Measurements from ENCODE around the gene DVL2. TPM values are rescaled to one million over a fixed set of nuclear protein-coding genes. Genes with fewer than 3 reads are reported as not detected.
A peak's percentile ranks its signal among the peaks of the same experiment; 100 is the strongest.

DVL2 gene
- total and polyA plus RNA-seq, 2 experiments from 2014 or later, result 19.5 to 41.2 TPM

DNA sequence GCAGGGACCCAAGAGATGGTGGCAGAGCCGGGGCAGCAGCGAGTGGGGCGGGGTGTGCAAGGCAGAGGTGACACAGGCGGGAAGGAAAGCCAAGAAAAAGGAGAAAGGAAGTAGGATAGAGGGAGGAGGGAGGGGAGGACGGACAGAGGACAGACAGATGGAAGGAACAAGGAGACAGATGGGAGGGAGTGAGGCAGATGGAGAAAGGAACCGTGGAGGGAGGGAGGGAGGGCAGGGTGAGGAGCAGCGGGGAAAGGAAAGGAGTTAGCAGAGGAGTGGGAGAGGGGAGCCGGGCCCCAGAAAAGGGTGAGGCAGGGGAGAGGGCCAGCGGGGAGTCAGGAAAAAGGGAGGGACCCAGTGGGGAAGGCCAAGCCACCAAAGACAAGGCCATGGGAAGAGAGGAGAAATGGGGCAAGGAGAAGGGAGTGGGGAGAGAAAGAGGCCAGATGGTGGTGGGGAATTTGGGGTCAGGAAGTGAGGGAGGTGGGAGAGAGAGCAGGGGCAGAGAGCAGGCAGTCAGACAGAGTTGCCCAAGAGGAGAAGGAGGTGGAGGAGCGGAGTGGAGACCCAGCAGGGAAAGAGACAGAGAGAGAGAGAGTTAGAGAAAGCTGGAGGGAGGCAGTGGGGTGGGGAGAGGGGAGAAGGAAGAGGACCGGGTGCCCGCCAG lies 41.9 kb downstream of the DVL2 start:
- Histone ChIP-seq H4K20me1 (ENCODE audit: insufficient read depth) (no peaks in the 10 kb centered on the region), H3K4me2 (ENCODE audit: unreplicated experiment) (no peak overlapping the region), H3K27ac (no peak overlapping the region), H3K27me3 (replicated peaks; ENCODE audit: insufficient read depth) (no peaks in the 10 kb centered on the region), H3K36me3 (ENCODE audit: low read depth) (peaks cover 8% of the 10 kb centered on the region; the same call in 1 of the 2 replicates), H3K4me1 (ENCODE audit: insufficient read depth) (no peaks in the 10 kb centered on the region), H3K79me2 (ENCODE audit: insufficient read depth) (no peaks in the 10 kb centered on the region), H2AFZ (no peak overlapping the region), H3K9ac (no peak overlapping the region), H3K4me3 (no peak overlapping the region), H3F3A (ENCODE audit: insufficient read depth) (no peaks in the 10 kb centered on the region), H3K9me3 (ENCODE audit: low read depth) (no peaks in the 10 kb centered on the region), H3K9me2 (ENCODE audit: insufficient read depth) (no peaks in the 10 kb centered on the region)
- in situ Hi-C loops (cut with MboI), result no loop called here
- TF ChIP-seq EZH2 (IDR thresholded peaks at IDR 0.05; ENCODE audit: insufficient read depth, poor library complexity, severe bottlenecking) (no peak), EZH2phosphoT487 (IDR thresholded peaks at IDR 0.05; ENCODE audit: insufficient read depth, low read depth) (no peak)
- no peak for DNase-seq
- 80 to 84% methylated on average over 5 to 12 of the region's 12 CpGs for WGBS, 2 experiments (ENCODE audit: low coverage in 1 of 2, low lambda C conversion rate in 2 of 2, missing lambda C conversion rate in 2 of 2)

DNA sequence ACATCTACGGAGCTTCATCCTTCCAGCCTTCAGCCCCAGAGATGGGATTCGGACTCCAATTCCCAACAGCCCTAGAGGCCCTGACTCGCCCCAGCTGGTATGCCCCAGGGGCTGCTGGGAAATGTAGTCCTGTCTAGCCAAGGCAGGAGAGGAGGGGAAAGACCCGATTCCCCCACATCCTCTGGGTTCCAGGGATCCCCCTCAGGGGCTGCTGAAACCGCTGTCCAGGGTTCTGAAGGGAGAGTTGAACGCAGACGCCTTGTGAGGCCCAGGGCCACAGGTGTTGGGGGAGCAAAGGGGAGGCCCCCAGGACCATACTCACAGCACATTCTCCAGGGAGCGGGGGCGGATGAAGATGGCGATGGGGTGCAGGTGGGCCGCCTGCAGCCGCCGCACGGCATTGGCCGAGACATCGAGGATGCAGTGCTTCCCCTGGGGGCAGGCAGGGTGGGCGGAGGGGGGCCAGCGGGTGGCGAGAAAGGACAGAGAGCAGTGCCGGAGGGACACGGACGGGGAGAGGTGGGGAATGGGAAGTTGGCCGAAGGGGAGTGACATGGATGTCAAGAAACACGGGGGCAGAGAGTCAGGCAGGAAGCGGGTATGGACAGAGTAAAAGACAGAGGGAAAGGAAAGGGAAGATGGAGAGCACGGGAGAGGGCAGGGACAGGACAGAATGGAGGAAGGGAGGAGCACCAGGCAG lies 42.6 kb downstream of the DVL2 start:
- peak; percentile 62 for DNase-seq
- no peak overlapping the region for H3K9ac ChIP-seq
- no peaks in the 10 kb centered on the region for H3F3A ChIP-seq (ENCODE audit: insufficient read depth)
- no peaks in the 10 kb centered on the region for H3K9me3 ChIP-seq (ENCODE audit: low read depth)
- H3K4me2 ChIP-seq (ENCODE audit: unreplicated experiment), result no peak overlapping the region
- no peaks in the 10 kb centered on the region for H4K20me1 ChIP-seq (ENCODE audit: insufficient read depth)
- H3K4me1 ChIP-seq (ENCODE audit: insufficient read depth), result no peaks in the 10 kb centered on the region
- TF ChIP-seq EZH2 (IDR thresholded peaks at IDR 0.05; ENCODE audit: insufficient read depth, poor library complexity, severe bottlenecking) (no peak), EZH2phosphoT487 (IDR thresholded peaks at IDR 0.05; ENCODE audit: insufficient read depth, low read depth) (no peak)
- in situ Hi-C loops (cut with MboI), result no loop called here
- peaks cover 3% of the 10 kb centered on the region; the same call in 1 of the 2 replicates for H3K36me3 ChIP-seq (ENCODE audit: low read depth)
- H3K9me2 ChIP-seq (ENCODE audit: insufficient read depth), result no peaks in the 10 kb centered on the region
- H3K4me3 ChIP-seq, result no peak overlapping the region
- no peak overlapping the region for H2AFZ ChIP-seq
- 82 to 90% methylated on average over 15 to 26 of the region's 26 CpGs for WGBS, 2 experiments (ENCODE audit: low coverage in 1 of 2, low lambda C conversion rate in 2 of 2, missing lambda C conversion rate in 2 of 2)
- no peak overlapping the region for H3K27ac ChIP-seq
- H3K27me3 ChIP-seq (replicated peaks; ENCODE audit: insufficient read depth), result no peaks in the 10 kb centered on the region
- no peaks in the 10 kb centered on the region for H3K79me2 ChIP-seq (ENCODE audit: insufficient read depth)

DNA sequence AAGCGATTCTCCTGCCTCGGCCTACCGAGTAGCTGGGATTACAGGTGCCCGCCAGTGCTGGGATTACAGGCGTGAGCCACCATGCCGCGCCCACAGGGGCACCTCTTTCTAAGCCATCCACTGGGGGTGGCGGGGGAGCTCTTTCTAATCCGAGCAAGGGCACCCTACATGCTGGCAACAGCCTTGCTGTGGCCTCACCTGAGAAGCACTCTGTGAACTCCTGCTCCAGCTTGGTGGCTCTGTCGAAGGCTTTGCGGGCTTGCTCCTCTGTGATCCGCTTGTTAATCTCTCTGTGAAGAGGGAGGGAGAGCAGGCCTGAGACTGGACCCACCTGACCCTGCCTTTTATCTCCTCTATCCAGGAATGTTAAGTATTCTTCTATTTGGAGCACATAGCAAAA lies 43.2 kb downstream of the DVL2 start:
- no peaks in the 10 kb centered on the region for H4K20me1 ChIP-seq (ENCODE audit: insufficient read depth)
- no peaks in the 10 kb centered on the region for H3K4me1 ChIP-seq (ENCODE audit: insufficient read depth)
- no peak overlapping the region for H2AFZ ChIP-seq
- 95 to 97% methylated on average over 12 of the region's 12 CpGs for WGBS, 2 experiments (ENCODE audit: low coverage in 1 of 2, low lambda C conversion rate in 2 of 2, missing lambda C conversion rate in 2 of 2)
- H3K4me3 ChIP-seq, result no peak overlapping the region
- in situ Hi-C loops (cut with MboI), result no loop called here
- no peaks in the 10 kb centered on the region for H3K9me3 ChIP-seq (ENCODE audit: low read depth)
- no peak overlapping the region for H3K9ac ChIP-seq
- H3K9me2 ChIP-seq (ENCODE audit: insufficient read depth), result no peaks in the 10 kb centered on the region
- H3F3A ChIP-seq (ENCODE audit: insufficient read depth), result no peaks in the 10 kb centered on the region
- DNase-seq, result no peak
- H3K27ac ChIP-seq, result no peak overlapping the region
- no peaks in the 10 kb centered on the region for H3K27me3 ChIP-seq (replicated peaks; ENCODE audit: insufficient read depth)
- TF ChIP-seq EZH2phosphoT487 (IDR thresholded peaks at IDR 0.05; ENCODE audit: insufficient read depth, low read depth), result no peak
- TF ChIP-seq EZH2 (IDR thresholded peaks at IDR 0.05; ENCODE audit: insufficient read depth, poor library complexity, severe bottlenecking), result no peak
- no peaks in the 10 kb centered on the region; the same call in 1 of the 2 replicates for H3K36me3 ChIP-seq (ENCODE audit: low read depth)
- H3K4me2 ChIP-seq (ENCODE audit: unreplicated experiment), result no peak overlapping the region
- no peaks in the 10 kb centered on the region for H3K79me2 ChIP-seq (ENCODE audit: insufficient read depth)

DNA sequence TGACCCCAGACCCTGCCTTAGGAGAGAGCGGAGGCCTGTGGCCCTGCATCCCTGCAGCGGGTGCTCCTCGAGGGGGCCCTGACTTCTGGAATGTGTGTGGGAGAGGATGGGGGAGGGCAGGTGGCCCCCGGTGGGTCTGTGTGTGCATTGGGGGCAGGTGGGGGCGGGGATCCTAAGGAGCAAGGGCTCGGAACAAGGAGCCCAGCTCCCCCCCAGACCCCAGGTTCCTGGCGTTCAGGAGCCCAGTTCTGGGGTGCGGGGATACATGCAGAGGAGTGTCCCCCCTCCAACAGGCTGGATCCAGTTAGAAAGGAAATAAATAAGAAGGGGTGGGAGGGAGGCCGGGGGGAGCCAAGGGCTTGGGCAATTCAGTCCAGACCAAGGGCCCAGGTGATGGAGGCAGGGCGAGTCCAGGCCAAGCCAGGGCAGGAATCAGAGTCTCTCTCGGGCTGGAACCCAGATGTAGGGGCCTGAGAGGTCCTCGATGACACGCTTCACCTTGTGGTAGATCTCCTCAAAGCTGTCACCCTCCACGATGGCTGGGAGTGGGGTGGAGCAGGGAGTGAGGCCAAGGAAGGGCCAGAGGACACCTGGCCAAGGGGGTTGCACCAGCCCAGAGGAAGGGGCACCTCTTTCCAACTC lies 43.9 kb downstream of the DVL2 start:
- Histone ChIP-seq H3K36me3 (ENCODE audit: low read depth) (no peaks in the 10 kb centered on the region; the same call in 1 of the 2 replicates), H3K9me3 (ENCODE audit: low read depth) (no peaks in the 10 kb centered on the region), H3K4me1 (ENCODE audit: insufficient read depth) (no peaks in the 10 kb centered on the region), H3K4me2 (ENCODE audit: unreplicated experiment) (no peak overlapping the region), H3K79me2 (ENCODE audit: insufficient read depth) (no peaks in the 10 kb centered on the region), H2AFZ (no peak overlapping the region), H3K9ac (no peak overlapping the region), H3F3A (ENCODE audit: insufficient read depth) (no peaks in the 10 kb centered on the region), H3K9me2 (ENCODE audit: insufficient read depth) (no peaks in the 10 kb centered on the region), H3K4me3 (no peak overlapping the region), H4K20me1 (ENCODE audit: insufficient read depth) (no peaks in the 10 kb centered on the region), H3K27ac (no peak overlapping the region), H3K27me3 (replicated peaks; ENCODE audit: insufficient read depth) (no peaks in the 10 kb centered on the region)
- TF ChIP-seq EZH2phosphoT487 (IDR thresholded peaks at IDR 0.05; ENCODE audit: insufficient read depth, low read depth) (no peak), EZH2 (IDR thresholded peaks at IDR 0.05; ENCODE audit: insufficient read depth, poor library complexity, severe bottlenecking) (no peak)
- no peak for DNase-seq
- in situ Hi-C loops (cut with MboI), result no loop called here
- WGBS, 2 experiments (ENCODE audit: low coverage in 1 of 2, low lambda C conversion rate in 2 of 2, missing lambda C conversion rate in 2 of 2), result 86 to 97% methylated on average over 10 to 14 of the region's 14 CpGs

Data from GM23248 (cell line).